Measurements from ENCODE around the gene ZNF367. TPM values are rescaled to one million over a fixed set of nuclear protein-coding genes. Genes with fewer than 3 reads are reported as not detected.

The ZNF367 gene
- total and polyA plus RNA-seq, 2 experiments from 2014 or later: 0.89 to 2.5 TPM

DNA sequence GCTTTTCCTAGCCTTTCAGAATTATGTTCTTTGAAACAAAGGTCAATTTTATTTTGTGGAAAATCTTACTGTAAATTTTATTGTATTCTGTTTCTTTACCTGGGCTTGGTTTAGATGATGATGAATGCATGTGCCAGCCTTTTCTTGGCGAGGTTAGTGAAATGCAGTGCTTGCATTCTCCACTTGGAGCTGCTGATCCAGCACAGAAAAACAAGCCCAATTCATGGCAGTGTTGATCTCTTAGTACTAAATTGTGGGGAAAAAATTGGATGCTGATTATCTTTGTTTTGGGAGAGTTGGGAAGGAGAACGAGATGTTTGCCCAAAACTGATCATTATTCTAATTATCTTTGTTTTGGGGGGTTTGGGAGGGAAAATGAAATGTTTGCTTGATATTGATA lies 35.5 kb upstream of the ZNF367 start:
- peak; percentile 27 to 64 for DNase-seq (ENCODE audit: low read depth in 1 of 2, low spot score in 1 of 2)
- H3K27ac ChIP-seq: no peak overlapping the region
- no peaks in the 10 kb centered on the region for H3K36me3 ChIP-seq
- H3K27me3 ChIP-seq: no peaks in the 10 kb centered on the region
- H3K4me3 ChIP-seq: no peak overlapping the region
- H3K4me1 ChIP-seq (ENCODE audit: low read depth): peaks cover 9% of the 10 kb centered on the region
- no peaks in the 10 kb centered on the region for H3K9me3 ChIP-seq (ENCODE audit: low read depth)
- TF ChIP-seq, protein P1, sequence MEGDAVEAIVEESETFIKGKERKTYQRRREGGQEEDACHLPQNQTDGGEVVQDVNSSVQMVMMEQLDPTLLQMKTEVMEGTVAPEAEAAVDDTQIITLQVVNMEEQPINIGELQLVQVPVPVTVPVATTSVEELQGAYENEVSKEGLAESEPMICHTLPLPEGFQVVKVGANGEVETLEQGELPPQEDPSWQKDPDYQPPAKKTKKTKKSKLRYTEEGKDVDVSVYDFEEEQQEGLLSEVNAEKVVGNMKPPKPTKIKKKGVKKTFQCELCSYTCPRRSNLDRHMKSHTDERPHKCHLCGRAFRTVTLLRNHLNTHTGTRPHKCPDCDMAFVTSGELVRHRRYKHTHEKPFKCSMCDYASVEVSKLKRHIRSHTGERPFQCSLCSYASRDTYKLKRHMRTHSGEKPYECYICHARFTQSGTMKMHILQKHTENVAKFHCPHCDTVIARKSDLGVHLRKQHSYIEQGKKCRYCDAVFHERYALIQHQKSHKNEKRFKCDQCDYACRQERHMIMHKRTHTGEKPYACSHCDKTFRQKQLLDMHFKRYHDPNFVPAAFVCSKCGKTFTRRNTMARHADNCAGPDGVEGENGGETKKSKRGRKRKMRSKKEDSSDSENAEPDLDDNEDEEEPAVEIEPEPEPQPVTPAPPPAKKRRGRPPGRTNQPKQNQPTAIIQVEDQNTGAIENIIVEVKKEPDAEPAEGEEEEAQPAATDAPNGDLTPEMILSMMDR (IDR thresholded peaks at IDR 0.05; ENCODE audit: low read depth, low read length): peak; percentile 73

GRCh38 chr9:96450613-96451528 lies 32.7 kb upstream of the ZNF367 start:
- Histone ChIP-seq H3K4me3 (peak overlapping the region; percentile 97), H3K9me3 (ENCODE audit: low read depth) (no peaks in the 10 kb centered on the region), H3K36me3 (no peaks in the 10 kb centered on the region), H3K27ac (peak overlapping the region; percentile 89), H3K4me1 (ENCODE audit: low read depth) (peaks cover 9% of the 10 kb centered on the region), H3K27me3 (no peaks in the 10 kb centered on the region)
- DNase-seq (ENCODE audit: low read depth in 1 of 2, low spot score in 1 of 2): peak in 1 of 2 donors; percentile 50
- TF ChIP-seq, protein P1 (IDR thresholded peaks at IDR 0.05; ENCODE audit: low read depth, low read length): no peak

- TF ChIP-seq, protein P1 (IDR thresholded peaks at IDR 0.05; ENCODE audit: low read depth, low read length): no peak
- Histone ChIP-seq H3K4me3 (peak within 1 kb of the TSS; percentile 97), H3K27ac (peak within 1 kb of the TSS; percentile 89), H3K27me3 (no peaks in the 10 kb centered on the region), H3K36me3 (no peaks in the 10 kb centered on the region), H3K9me3 (ENCODE audit: low read depth) (no peaks in the 10 kb centered on the region), H3K4me1 (ENCODE audit: low read depth) (peaks cover 9% of the 10 kb centered on the region)
- peak; percentile 96 to 99 for DNase-seq (ENCODE audit: low read depth in 1 of 2, low spot score in 1 of 2)
Observed at GRCh38 chr9:96449845-96450612, 31.9 kb upstream of the ZNF367 start, which contains the start of gene HABP4. Gene HABP4, plus strand, starts transcription at chr9:96450169. Its CDS starts 111 bp downstream, at chr9:96450280.

GRCh38 chr9:96449523-96449844 lies 31.3 kb upstream of the ZNF367 start:
- Histone ChIP-seq H3K9me3 (ENCODE audit: low read depth) (no peaks in the 10 kb centered on the region), H3K4me3 (peak overlapping the region; percentile 32), H3K27me3 (no peaks in the 10 kb centered on the region), H3K27ac (no peak overlapping the region), H3K4me1 (ENCODE audit: low read depth) (peaks cover 9% of the 10 kb centered on the region), H3K36me3 (no peaks in the 10 kb centered on the region)
- no peak for DNase-seq (ENCODE audit: low read depth in 1 of 2, low spot score in 1 of 2)
- TF ChIP-seq, protein P1 (IDR thresholded peaks at IDR 0.05; ENCODE audit: low read depth, low read length): no peak

GRCh38 chr9:96448546-96449170 lies 30.5 kb upstream of the ZNF367 start:
- Histone ChIP-seq H3K4me3 (no peak overlapping the region), H3K36me3 (no peaks in the 10 kb centered on the region), H3K9me3 (ENCODE audit: low read depth) (no peaks in the 10 kb centered on the region), H3K27ac (no peak overlapping the region), H3K27me3 (no peaks in the 10 kb centered on the region), H3K4me1 (ENCODE audit: low read depth) (peaks cover 9% of the 10 kb centered on the region)
- DNase-seq (ENCODE audit: low read depth in 1 of 2, low spot score in 1 of 2): no peak
- TF ChIP-seq, protein P1 (IDR thresholded peaks at IDR 0.05; ENCODE audit: low read depth, low read length): no peak
